Glomerular visceral epithelial cell (primary cell): Measurements from ENCODE around the gene P2RY6.

Source experiments
- DNase-seq: peaks from one replicate; pipeline ENCODE4 v3.0.0-alpha.2; 2016; ENCODE audit errors: extremely low spot score

Gene P2RY6

GRCh38 chr11:73316422-73316821, 44.3 kb downstream of the P2RY6 start:
- DNase-seq = no peak

DNA sequence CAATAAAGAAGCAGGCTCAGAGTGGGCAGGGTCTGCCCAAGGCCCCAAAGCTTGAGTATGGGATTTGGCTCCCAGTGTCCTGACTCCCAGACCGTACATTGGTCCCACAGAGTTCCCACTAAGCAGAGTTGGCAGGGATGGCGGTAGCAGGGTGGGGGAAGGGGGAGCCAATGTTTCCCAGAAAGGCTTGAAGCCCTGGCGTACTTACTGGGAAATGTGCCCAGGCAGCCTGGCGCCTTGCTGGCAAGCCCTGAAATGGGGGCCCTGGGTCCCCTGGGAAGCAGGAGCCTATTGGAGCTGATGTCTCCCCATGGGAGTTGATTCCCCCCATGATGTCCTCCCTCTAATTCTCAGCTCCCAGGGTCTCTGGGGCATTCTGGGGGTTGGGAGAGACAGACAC, 45.2 kb downstream of the P2RY6 start:
- DNase-seq = no peak

- no peak for DNase-seq
Observed at GRCh38 chr11:73317803-73318202, 45.7 kb downstream of the P2RY6 start.

DNA sequence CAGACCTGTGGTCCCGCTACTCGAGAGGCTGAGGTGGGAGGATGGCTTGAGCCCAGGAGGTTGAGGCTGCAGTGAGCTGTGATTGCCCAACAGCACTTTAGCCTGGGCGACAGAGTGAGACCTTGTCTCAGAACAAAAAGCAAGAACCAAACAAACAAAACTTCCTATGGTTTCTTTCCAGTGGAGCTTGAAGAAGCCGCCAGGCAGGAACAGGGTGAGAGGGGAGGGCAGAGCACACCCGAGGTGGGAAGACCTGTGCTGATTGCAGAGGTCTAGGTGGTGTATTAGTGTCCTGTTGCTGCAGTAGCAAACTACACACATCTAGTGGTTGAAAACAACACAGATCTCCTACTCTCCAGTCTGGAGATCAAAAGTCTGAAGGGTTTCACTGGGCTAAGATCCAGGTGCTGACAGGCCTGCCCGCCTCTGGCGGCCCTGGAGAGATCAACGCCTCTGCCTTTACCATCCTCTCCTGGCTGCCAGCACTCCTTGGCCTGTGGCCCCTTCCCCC, 46.4 kb downstream of the P2RY6 start:
- DNase-seq = no peak

DNA sequence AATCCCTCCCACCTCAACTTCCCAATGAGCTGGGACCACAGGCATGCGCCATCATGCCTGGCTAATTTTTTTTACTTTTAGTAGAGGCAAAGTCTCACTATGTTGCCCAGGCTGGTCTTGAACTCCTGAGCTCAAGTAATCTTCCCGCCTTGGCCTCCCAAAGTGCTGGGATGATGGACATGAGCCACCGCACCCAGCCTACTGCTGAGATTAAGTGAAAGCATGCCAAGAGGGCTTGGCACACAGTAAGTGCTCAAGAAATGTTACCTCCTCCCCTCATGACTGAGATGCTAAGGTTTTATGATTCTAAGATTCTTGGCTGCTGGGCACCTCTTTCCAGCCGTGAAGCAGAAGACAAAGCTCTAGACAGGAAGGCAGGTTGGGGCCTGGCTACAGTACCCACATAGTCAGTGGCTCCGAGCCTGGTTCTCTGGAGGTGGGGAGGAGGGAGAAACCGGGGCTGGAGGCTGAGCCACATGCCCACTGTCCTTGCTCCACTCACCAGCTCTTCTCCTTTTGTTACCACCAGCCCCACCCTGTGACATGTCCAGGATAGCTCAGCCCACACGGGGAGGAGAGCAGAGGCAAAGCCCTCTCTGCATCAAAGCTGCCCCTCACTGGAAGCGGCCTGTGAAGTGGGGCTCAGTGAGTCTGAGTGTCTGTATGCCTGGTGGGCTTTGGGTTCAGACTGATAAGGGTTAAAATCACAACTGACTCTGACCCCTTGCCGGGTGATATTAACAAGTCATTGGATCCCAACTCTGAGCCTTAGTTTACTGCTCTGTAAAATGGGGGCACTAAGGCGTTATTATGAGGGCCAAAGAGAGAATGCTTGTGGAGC, 48.8 kb downstream of the P2RY6 start:
- DNase-seq = no peak

GRCh38 chr11:73321604-73322381, 49.7 kb downstream of the P2RY6 start:
- DNase-seq = peak; percentile 64

DNA sequence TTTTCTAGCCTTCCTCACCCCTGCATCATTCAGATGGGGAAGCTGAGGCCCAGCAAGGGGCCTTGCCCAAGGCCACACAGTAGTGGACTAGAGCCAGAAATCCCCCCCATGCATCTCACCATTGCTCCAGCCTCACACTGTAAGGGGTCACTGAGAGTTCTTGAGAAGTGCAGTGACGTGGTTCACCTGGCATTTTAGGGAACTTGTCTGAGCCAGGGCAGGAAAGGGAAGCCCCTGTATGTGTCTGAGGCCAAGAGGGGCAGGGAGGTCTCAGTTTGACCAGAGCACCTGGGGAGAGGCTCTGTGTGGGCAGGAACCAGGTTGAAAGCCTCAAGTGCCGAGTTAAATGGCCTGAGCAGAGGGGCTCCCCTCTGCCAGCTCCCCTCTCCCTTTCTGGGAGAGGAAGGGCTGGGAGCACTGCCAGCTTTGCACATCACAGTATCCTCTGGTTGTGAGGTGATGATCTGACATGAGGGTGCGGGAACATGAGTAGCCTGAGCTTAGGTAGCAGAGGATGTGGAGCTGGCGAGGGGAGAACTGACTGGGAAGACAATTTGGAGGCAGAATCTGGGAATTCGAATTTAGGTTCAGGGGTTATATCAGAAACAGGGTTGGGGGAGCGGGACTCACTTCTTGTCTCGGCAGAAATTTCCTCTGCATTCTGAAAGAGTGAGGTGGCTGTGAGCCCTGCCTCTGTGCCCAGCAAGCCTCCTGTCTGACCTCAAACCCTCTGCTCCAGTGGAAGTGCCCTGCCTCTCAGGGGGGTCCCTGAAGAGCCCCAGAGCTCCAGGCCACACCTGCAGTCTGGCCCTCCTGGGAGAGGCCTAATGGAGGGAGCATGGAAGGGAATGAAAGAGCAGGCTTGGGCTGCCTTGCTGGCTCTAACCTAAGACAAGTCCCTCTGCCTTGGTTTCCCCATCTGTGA, 50.5 kb downstream of the P2RY6 start:
- peak; percentile 35 for DNase-seq

- peak; percentile 54 for DNase-seq
Observed at GRCh38 chr11:73323464-73323863, 51.3 kb downstream of the P2RY6 start.

- no peak for DNase-seq
Observed at GRCh38 chr11:73324116-73324515, 52.0 kb downstream of the P2RY6 start.

GRCh38 chr11:73324665-73325035, 52.5 kb downstream of the P2RY6 start:
- DNase-seq = no peak

DNA sequence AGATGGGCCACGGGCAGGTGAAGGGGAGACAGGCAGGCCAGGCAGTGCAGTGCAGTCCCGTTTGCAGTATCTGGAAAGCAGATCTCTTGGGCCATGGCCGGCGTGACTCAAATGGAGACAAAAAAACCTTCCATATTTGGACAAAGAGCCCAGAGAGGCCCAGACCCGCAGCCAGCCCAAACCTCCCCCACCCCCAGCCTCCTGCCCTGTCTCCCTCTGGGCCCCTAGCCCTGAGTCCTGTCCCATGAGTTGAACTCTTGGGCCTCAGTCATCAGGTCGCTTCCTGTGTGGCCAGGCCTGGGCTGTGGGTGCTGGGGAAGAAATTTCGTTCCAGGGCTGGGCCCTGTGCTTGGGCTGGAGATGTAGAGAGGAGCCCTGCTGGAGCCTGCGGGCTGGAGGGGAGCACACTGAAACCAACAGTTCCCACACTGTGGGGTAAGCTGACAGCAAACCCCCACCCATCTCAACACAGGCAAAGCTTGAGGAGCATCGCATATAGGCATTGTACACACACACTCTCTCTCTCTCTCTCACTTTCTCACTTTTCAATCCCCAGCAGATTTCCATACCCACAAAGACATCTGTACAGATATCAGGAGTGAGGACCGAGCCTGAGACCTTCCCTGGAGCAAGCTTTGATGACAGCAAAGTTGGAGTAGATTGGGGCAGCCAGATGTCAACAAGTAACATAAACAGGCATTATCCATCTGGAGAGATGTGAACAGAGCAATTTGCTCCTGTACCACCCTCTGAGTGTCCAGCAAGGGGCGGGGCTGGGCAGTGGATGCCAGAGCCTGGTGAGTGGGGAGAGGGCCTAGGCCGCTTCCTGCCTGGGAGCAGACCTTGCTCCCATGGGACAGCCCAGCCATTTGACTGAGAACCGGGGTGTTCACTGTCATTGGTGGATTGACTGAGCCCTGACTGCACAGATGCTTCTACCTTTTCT, 53.2 kb downstream of the P2RY6 start:
- DNase-seq = no peak

- peak; percentile 59 for DNase-seq
Observed at GRCh38 chr11:73326929-73327811, 55.0 kb downstream of the P2RY6 start.

DNA sequence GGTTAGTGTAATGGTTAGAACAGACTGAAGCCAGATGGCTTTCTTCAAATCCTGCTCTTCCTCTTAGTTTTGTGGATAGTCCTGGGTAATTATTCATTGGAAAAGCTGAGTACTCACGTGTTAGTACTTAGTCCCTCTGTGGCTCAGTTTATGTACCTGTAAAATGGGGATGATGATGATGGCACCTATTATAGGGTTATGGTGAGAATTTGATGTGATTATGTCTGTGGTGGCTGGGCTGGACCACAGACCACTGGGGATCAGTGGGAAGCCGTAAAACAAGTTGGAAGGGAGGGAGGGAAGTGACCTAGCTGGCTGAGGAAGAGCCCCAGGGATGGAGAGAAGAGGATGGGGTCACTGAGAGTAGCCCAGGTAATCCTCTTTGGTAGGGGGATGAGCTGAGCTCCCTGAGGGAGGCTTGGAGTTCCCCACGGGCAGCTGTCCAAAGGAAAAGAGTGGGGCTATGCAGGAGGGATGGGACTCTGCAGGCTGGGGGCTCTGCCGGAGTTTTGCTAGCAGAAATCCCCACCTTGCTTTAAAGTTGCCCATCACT, 55.8 kb downstream of the P2RY6 start:
- no peak for DNase-seq

- peak; percentile 52 for DNase-seq
Observed at GRCh38 chr11:73330569-73331093, 58.5 kb downstream of the P2RY6 start.

DNA sequence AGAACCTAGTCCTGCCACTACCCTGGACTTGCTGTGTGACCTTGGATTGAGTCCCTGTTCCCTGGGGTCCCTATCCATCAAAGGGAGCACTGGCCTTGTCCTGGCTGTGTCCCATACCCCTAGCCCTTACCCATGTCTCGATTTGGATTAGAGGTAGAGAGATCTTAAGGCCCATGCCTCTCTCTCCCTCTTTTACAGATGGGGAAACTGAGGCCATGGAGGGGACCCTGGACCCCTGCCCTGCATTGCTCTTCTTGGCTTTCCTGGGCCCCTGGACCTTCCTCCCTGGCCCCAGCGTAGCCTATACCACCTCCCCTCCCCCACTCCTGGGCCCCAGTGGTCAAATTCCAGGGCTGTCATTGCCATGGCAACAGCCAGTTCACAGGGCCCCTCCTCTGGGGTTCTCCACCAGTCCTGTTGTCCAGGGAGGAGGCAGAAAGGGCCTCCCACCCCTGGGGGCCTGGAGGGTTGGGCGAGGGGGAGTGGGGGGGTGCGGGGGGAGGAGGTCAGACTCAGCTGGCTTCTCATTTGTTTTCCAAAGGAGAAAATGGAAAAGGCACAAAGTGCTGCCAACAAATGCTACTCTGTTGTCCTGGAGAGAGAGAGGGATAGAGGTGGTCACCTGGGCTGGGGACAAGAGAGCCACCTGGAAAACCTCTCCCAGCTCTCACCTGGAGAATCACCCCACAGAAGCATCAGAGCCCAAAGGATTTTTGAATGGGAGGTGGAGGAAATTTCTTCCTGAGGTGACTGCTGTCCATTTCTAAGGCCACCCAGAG, 59.2 kb downstream of the P2RY6 start:
- peak; percentile 67 for DNase-seq

DNA sequence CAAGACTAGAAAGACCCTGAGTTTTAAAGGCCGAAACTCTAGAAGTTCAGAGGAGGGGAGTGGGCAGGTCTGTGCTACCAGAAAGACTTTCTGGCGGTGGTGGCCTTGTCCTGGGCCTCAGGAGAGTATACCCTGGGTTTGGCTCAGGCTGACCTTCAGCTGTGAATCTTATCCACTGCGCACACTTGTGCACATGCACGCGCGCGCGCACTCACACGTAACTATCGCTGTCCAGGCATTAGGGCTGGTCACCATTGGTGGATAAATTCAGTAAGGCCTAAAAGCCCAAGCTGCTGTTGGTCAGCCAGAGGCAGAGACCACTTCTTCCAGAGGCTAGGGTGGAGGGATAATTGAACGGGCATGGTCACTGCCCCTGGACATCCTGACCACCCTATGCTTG, 61.0 kb downstream of the P2RY6 start:
- DNase-seq = no peak

DNA sequence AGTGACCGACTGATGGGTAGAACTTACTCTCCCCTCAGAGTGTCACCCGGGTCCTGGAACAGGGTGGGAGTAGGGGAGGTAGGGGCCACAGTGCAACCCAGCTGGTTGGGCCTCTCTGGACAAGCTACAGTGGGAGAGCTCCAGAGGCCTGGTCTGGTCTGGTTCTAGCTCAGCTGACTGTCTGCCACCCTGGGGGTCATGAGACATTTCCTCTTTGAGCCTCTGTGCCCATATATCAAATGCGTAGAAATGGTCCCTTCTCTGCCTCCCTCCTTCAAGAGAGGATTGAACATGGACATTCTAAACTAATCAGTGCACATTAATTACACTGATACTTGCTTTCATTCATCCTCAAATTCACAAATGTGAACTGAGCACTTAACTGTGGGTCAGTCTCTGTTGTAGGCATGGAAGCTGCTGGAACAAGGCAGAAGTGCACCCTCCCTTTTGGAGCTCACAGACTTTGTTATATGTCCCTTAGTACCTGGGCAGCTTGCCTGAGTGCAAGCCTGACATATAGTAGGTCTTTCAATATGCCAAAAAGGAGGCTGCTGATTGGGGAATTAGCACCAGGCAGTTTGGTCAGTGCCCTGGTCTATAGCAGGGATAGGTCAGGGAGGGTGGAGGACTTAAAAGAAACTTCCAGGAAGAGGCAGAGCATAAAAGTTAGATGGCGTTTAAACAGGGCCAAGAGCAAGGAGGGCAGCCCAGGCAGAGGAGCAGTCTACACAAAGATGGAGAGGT, 61.7 kb downstream of the P2RY6 start:
- DNase-seq = no peak
